ENCODE measurements around the gene ZDHHC9.
"Not testable (repeated sequence)": the region's sequence is repeated elsewhere in the genome, so short reads cannot be mapped to it uniquely, and the experiment has no call there.

ZDHHC9 gene

GRCh38 chrX:129843459-129844306, at the start of gene ZDHHC9:
Gene ZDHHC9, minus strand, starts transcription at chrX:129843886. Its CDS starts 1,941 bp downstream, at chrX:129841945.
- peak; percentile 76 to 82 (median 81) for DNase-seq (ENCODE audit: low read depth in 2 of 3, low spot score in 1 of 3)

GRCh38 chrX:129877401-129877800, 33.7 kb upstream of the ZDHHC9 start:
- DNase-seq (ENCODE audit: low read depth in 2 of 3, low spot score in 1 of 3): no peak

GRCh38 chrX:129876771-129877305, 33.2 kb upstream of the ZDHHC9 start:
- DNase-seq (ENCODE audit: low read depth in 2 of 3, low spot score in 1 of 3): no peak

GRCh38 chrX:129875669-129876068, 32.0 kb upstream of the ZDHHC9 start:
- DNase-seq (ENCODE audit: low read depth in 2 of 3, low spot score in 1 of 3): no peak

GRCh38 chrX:129872524-129872923, 28.8 kb upstream of the ZDHHC9 start:
- no peak for DNase-seq (ENCODE audit: low read depth in 2 of 3, low spot score in 1 of 3)

GRCh38 chrX:129866321-129866720, 22.6 kb upstream of the ZDHHC9 start:
- not testable (repeated sequence) for DNase-seq (ENCODE audit: low read depth in 2 of 3, low spot score in 1 of 3)

- not testable (repeated sequence) for DNase-seq (ENCODE audit: low read depth in 2 of 3, low spot score in 1 of 3)
These were observed 15.4 kb upstream of the ZDHHC9 start for GRCh38 chrX:129859134-129859533.

- DNase-seq (ENCODE audit: low read depth in 2 of 3, low spot score in 1 of 3): not testable (repeated sequence)
These were observed 8.1 kb upstream of the ZDHHC9 start for GRCh38 chrX:129851825-129852224.

GRCh38 chrX:129846716-129847115, 3.0 kb upstream of the ZDHHC9 start:
- DNase-seq (ENCODE audit: low read depth in 2 of 3, low spot score in 1 of 3): no peak

GRCh38 chrX:129845616-129846190, 2.0 kb upstream of the ZDHHC9 start:
- DNase-seq (ENCODE audit: low read depth in 2 of 3, low spot score in 1 of 3): no peak

GRCh38 chrX:129843209-129843458, 552 bp downstream of the ZDHHC9 start:
- DNase-seq (ENCODE audit: low read depth in 2 of 3, low spot score in 1 of 3): no peak

- no peak for DNase-seq (ENCODE audit: low read depth in 2 of 3, low spot score in 1 of 3)
These were observed 1.0 kb downstream of the ZDHHC9 start for GRCh38 chrX:129842510-129843208.

GRCh38 chrX:129840344-129840743, 3.3 kb downstream of the ZDHHC9 start:
- no peak for DNase-seq (ENCODE audit: low read depth in 2 of 3, low spot score in 1 of 3)

- no peak for DNase-seq (ENCODE audit: low read depth in 2 of 3, low spot score in 1 of 3)
These were observed 6.9 kb downstream of the ZDHHC9 start for GRCh38 chrX:129836827-129837226.

GRCh38 chrX:129833153-129833990, 10.3 kb downstream of the ZDHHC9 start:
- DNase-seq (ENCODE audit: low read depth in 2 of 3, low spot score in 1 of 3): no peak

- DNase-seq (ENCODE audit: low read depth in 2 of 3, low spot score in 1 of 3): no peak
These were observed 12.4 kb downstream of the ZDHHC9 start for GRCh38 chrX:129831091-129831885.

GRCh38 chrX:129830494-129830893, 13.2 kb downstream of the ZDHHC9 start:
- DNase-seq (ENCODE audit: low read depth in 2 of 3, low spot score in 1 of 3): no peak

- no peak for DNase-seq (ENCODE audit: low read depth in 2 of 3, low spot score in 1 of 3)
These were observed 17.8 kb downstream of the ZDHHC9 start for GRCh38 chrX:129825746-129826505.

GRCh38 chrX:129824620-129825019, 19.1 kb downstream of the ZDHHC9 start:
- no peak for DNase-seq (ENCODE audit: low read depth in 2 of 3, low spot score in 1 of 3)

- no peak for DNase-seq (ENCODE audit: low read depth in 2 of 3, low spot score in 1 of 3)
These were observed 20.2 kb downstream of the ZDHHC9 start for GRCh38 chrX:129823522-129823921.

Data from stimulated activated CD4-positive, alpha-beta T cell treated with anti-CD3 and anti-CD28 coated beads, Interleukin-12 subunit alpha, Interleukin-12 subunit beta, amount 100 ng/mL, for 48 hours (primary cell).